Measurements from ENCODE around the gene RYR1.
A peak's percentile ranks its signal among the peaks of the same experiment; 100 is the strongest.
"Not testable (repeated sequence)": the region's sequence is repeated elsewhere in the genome, so short reads cannot be mapped to it uniquely, and the experiment has no call there.

Gene RYR1

DNA sequence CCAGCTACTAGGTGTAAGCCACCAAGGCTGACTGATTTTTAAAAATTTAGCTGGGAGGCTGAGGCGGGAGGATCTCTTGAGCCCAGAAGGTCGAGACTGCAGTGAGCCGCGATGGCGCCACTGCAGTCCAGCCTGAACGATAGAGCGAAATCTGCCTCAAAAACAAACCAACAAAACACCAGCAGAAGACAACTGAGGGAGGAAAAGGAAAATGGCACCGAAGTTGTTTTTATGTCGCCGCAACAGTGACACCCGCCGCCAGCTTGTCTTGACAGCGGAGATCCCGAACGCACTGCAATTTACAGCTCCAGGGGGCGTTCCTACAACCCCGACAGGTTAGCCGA is 30.9 kb upstream of the RYR1 start:
- H3K4me3 ChIP-seq (ENCODE audit: low read length): peak overlapping the region; percentile 90
- peak overlapping the region; percentile 62 for H3K9ac ChIP-seq (ENCODE audit: low read length)
- DNase-seq (ENCODE audit: low read depth): no peak
- peaks cover 14% of the 10 kb centered on the region for H3K27me3 ChIP-seq (replicated peaks; ENCODE audit: control insufficient read depth, insufficient read depth, low read length)
- peaks cover 7% of the 10 kb centered on the region for H3K36me3 ChIP-seq (ENCODE audit: control insufficient read depth, insufficient read depth, low read length, severe bottlenecking)
- no peaks in the 10 kb centered on the region for H3K9me3 ChIP-seq (ENCODE audit: control insufficient read depth, low read length)
- H3K4me1 ChIP-seq (ENCODE audit: control insufficient read depth, insufficient read depth, low read length): peaks cover 2% of the 10 kb centered on the region

DNA sequence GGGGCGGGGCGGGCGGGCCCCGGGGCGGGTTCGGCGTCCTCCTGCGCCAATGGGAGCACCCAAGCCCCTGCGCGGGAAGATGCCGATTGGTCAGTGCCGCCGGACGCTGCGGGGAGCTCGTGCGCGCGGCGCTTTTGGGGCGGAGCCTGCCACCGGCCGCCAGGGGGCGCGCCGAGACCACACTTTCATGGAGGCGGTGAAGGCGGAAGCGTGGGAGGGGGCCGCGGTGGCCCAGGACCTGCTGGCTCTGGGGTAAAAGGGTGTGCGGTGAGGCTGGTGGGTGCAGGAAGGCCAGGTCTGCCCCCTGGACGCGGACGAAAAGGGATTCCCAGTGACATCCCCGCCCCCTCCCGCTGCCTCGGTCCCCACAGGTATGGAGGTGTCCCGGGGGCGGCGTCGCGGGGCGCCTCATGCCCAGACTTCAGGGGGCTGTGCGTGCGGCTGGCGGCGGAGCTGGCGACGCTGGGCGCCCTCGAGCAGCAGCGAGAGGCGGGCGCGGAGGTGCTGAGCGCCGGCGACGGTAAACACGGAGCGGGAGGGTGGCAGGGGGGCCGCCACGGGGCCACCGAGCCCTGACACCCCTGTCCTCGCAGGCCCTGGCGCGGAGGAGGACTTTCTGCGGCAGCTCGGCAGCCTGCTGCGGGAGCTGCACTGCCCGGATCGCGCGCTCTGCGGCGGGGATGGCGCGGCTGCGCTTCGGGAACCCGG is 30.4 kb upstream of the RYR1 start, which contains the start of gene FAM98C:
FAM98C (plus strand) TSS at position 127 of the 708 bp plus-strand sequence; CDS start at position 188, 61 bp downstream.
- peaks cover 2% of the 10 kb centered on the region for H3K4me1 ChIP-seq (ENCODE audit: control insufficient read depth, insufficient read depth, low read length)
- peak; percentile 99 for DNase-seq (ENCODE audit: low read depth)
- peak within 1 kb of the TSS; percentile 90 for H3K4me3 ChIP-seq (ENCODE audit: low read length)
- peak within 1 kb of the TSS; percentile 90 for H3K9ac ChIP-seq (ENCODE audit: low read length)
- peaks cover 7% of the 10 kb centered on the region for H3K36me3 ChIP-seq (ENCODE audit: control insufficient read depth, insufficient read depth, low read length, severe bottlenecking)
- no peaks in the 10 kb centered on the region for H3K9me3 ChIP-seq (ENCODE audit: control insufficient read depth, low read length)
- peaks cover 14% of the 10 kb centered on the region for H3K27me3 ChIP-seq (replicated peaks; ENCODE audit: control insufficient read depth, insufficient read depth, low read length)

DNA sequence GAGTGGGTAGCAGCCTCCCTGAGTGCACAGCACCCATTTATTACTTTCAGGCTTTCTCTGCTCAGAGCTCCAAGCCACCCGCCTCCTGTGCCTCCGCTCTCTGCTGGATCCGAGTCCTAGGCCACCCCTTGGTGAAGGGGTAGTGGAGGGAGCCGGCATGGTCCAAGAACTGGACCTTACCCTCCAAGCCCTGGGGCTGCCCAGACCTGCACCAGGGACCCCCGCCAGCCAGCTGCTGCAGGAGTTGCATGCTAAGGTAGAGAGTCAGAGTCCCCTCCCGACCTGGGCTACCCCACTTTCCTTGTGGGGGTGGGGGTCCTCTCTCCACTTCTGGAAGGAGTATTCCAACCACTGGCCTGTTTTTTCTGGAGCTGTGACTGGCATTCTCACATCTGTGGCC is 28.6 kb upstream of the RYR1 start:
- no peak for DNase-seq (ENCODE audit: low read depth)
- H3K36me3 ChIP-seq (ENCODE audit: control insufficient read depth, insufficient read depth, low read length, severe bottlenecking): peaks cover 7% of the 10 kb centered on the region
- no peaks in the 10 kb centered on the region for H3K9me3 ChIP-seq (ENCODE audit: control insufficient read depth, low read length)
- H3K4me3 ChIP-seq (ENCODE audit: low read length): no peak overlapping the region
- H3K27me3 ChIP-seq (replicated peaks; ENCODE audit: control insufficient read depth, insufficient read depth, low read length): peaks cover 9% of the 10 kb centered on the region
- H3K4me1 ChIP-seq (ENCODE audit: control insufficient read depth, insufficient read depth, low read length): peaks cover 2% of the 10 kb centered on the region
- H3K9ac ChIP-seq (ENCODE audit: low read length): no peak overlapping the region

DNA sequence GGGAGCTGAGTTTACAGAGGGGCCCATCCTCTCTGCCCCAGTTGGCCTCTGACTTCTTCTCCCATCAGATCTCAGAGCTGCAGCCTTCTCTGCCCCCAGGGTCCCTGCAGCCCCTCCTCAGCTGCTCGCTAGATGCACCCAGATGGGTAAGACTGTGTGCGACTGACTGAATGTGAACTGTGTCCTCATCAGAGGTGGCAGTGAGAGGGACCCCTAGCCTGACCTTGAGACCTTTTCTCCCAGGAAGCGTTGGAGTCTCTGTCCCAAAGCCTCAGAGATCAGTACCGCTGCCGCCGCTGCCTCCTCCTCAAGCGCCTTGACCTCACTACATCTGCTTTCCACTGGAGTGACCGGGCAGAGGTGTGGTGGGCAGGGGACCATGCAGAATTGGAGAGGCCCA is 28.2 kb upstream of the RYR1 start:
- Histone ChIP-seq H3K9ac (ENCODE audit: low read length) (no peak overlapping the region), H3K4me3 (ENCODE audit: low read length) (no peak overlapping the region), H3K9me3 (ENCODE audit: control insufficient read depth, low read length) (no peaks in the 10 kb centered on the region), H3K27me3 (replicated peaks; ENCODE audit: control insufficient read depth, insufficient read depth, low read length) (peaks cover 7% of the 10 kb centered on the region), H3K36me3 (ENCODE audit: control insufficient read depth, insufficient read depth, low read length, severe bottlenecking) (peaks cover 7% of the 10 kb centered on the region), H3K4me1 (ENCODE audit: control insufficient read depth, insufficient read depth, low read length) (peaks cover 2% of the 10 kb centered on the region)
- no peak for DNase-seq (ENCODE audit: low read depth)

DNA sequence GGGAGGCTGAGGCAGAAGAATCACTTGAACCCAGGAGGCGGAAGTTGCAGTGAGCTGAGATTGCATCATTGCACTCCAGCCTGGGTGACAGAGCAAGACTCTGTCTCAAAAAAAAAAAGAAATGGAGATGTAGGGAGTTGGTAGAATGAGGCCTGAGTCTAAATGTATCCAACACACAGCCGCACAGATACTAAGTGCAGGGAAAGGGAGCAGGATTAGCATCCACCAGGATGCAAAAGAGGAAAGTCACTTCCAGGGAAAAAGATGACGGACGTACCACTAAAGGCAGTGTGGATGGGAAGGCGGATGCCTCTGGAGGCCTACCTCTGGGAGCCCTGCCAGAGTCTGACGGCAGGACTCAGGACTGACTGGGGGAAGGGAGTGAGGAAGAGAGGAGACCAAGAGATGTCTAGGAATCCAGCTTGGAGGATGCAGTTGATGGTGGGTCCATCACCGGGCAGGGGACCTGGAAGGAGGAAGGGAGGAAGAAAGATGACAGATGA is 23.8 kb upstream of the RYR1 start:
- Histone ChIP-seq H3K27me3 (replicated peaks; ENCODE audit: control insufficient read depth, insufficient read depth, low read length) (peaks cover 2% of the 10 kb centered on the region), H3K9ac (ENCODE audit: low read length) (no peak overlapping the region)
- no peak for DNase-seq (ENCODE audit: low read depth)

DNA sequence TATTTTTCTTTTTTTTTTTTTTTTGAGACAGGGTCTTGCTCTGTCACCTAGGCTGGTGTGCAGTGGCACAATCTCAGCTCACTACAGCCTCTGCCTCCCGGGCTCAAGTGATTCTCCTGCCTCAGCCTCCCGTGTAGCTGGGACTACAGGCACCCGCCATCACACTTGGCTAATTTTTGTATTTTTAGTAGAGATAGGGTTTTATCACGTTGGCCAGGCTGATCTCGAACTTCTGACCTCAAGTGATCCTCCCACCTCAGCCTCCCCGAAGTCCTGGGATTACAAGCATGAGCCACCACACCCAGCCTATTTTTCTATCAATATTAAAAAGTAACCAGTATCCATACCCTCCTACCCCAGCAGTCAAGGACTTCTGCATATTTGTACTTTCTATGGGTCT is 23.1 kb upstream of the RYR1 start:
- not testable (repeated sequence) for H3K9ac ChIP-seq (ENCODE audit: low read length); H3K27me3 ChIP-seq (replicated peaks; ENCODE audit: control insufficient read depth, insufficient read depth, low read length); H3K9me3 ChIP-seq (ENCODE audit: control insufficient read depth, low read length); H3K4me1 ChIP-seq (ENCODE audit: control insufficient read depth, insufficient read depth, low read length); H3K4me3 ChIP-seq (ENCODE audit: low read length); H3K36me3 ChIP-seq (ENCODE audit: control insufficient read depth, insufficient read depth, low read length, severe bottlenecking); DNase-seq (ENCODE audit: low read depth)

More for the DNA sequence above, 23.8 kb upstream of the RYR1 start:
- peaks cover 7% of the 10 kb centered on the region for H3K36me3 ChIP-seq (ENCODE audit: control insufficient read depth, insufficient read depth, low read length, severe bottlenecking)
- no peak overlapping the region for H3K4me3 ChIP-seq (ENCODE audit: low read length)
- H3K9me3 ChIP-seq (ENCODE audit: control insufficient read depth, low read length): no peaks in the 10 kb centered on the region
- H3K4me1 ChIP-seq (ENCODE audit: control insufficient read depth, insufficient read depth, low read length): no peaks in the 10 kb centered on the region

DNA sequence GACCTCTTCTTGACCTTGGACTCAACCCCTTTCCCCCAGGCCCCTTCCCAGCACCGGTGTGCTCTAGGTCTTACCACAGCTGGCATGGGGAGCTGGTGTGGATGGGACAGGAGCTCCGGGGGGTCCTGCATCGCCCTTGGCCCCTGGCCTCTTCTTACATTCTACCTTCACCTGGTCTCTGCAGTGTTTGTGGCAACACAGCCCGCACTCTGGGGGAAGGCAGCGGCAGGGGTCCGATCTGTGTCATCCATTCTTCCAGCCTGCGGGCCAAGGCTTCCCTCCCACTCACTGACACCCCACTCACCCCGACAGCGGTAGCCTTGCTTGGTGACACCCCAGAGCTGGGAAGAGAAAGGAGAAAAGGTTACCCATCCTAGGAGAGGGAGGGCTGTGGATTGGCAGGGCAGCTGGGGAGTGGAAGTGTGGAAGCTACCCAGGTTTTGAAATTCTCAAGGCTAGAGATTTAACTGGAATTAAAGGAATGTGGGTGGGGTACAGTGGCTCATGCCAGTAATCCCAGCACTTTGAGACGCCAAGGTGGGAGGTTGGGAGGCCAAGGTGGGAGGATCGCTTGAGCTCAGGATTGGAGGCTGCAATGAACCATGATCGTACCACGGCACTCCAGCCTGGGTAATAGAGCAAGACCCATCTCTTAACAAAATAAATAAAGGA is 22.3 kb upstream of the RYR1 start:
- Histone ChIP-seq H3K4me1 (ENCODE audit: control insufficient read depth, insufficient read depth, low read length) (no peaks in the 10 kb centered on the region), H3K9ac (ENCODE audit: low read length) (no peak overlapping the region), H3K27me3 (replicated peaks; ENCODE audit: control insufficient read depth, insufficient read depth, low read length) (peaks cover 7% of the 10 kb centered on the region), H3K4me3 (ENCODE audit: low read length) (no peak overlapping the region), H3K36me3 (ENCODE audit: control insufficient read depth, insufficient read depth, low read length, severe bottlenecking) (peaks cover 7% of the 10 kb centered on the region), H3K9me3 (ENCODE audit: control insufficient read depth, low read length) (no peaks in the 10 kb centered on the region)
- no peak for DNase-seq (ENCODE audit: low read depth)

DNA sequence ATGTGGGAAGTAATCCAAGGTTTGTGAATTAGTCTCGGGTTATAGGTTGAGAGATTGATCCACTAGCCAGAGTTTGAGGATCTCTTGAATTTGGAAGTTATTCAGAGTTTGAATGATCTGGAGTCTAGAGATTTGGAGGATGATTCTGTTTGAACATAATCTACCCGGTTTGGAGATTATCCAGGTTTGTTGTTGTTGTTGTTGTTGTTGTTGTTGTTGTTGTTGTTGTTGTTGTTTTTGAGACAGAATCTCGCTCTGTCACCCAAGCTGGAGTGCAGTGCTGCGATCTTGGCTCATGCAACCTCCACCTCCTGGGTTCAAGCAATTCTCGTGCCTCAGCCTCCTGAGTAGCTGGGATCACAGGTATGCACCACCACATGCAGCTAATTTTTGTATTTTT is 21.6 kb upstream of the RYR1 start:
- DNase-seq (ENCODE audit: low read depth); H3K4me3 ChIP-seq (ENCODE audit: low read length); H3K36me3 ChIP-seq (ENCODE audit: control insufficient read depth, insufficient read depth, low read length, severe bottlenecking); H3K9ac ChIP-seq (ENCODE audit: low read length); H3K9me3 ChIP-seq (ENCODE audit: control insufficient read depth, low read length); H3K4me1 ChIP-seq (ENCODE audit: control insufficient read depth, insufficient read depth, low read length): not testable (repeated sequence)
- H3K27me3 ChIP-seq (replicated peaks; ENCODE audit: control insufficient read depth, insufficient read depth, low read length): peaks cover 12% of the 10 kb centered on the region

DNA sequence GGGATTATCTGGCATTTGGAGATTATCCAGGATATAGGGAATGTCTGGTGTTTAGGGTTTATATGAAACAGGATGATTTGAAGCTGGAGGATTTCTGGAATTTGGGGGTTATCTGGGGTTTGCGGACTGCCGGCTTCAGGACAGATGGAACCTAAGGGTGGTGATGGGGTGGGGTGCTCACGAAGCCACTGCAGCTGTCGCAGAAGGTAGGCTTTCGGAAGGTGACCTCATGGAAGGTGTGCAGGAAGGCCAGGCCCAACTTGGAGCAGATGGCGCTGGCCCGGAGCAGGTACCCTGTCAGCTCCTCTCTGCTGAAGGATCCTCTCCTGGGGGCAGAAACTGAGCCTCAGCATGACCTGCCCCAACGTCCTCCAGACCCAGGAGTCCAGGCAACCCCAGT is 21.0 kb upstream of the RYR1 start:
- H3K4me3 ChIP-seq (ENCODE audit: low read length): no peak overlapping the region
- peaks cover 18% of the 10 kb centered on the region for H3K27me3 ChIP-seq (replicated peaks; ENCODE audit: control insufficient read depth, insufficient read depth, low read length)
- H3K36me3 ChIP-seq (ENCODE audit: control insufficient read depth, insufficient read depth, low read length, severe bottlenecking): no peaks in the 10 kb centered on the region
- H3K9me3 ChIP-seq (ENCODE audit: control insufficient read depth, low read length): no peaks in the 10 kb centered on the region
- no peaks in the 10 kb centered on the region for H3K4me1 ChIP-seq (ENCODE audit: control insufficient read depth, insufficient read depth, low read length)
- no peak overlapping the region for H3K9ac ChIP-seq (ENCODE audit: low read length)
- no peak for DNase-seq (ENCODE audit: low read depth)

DNA sequence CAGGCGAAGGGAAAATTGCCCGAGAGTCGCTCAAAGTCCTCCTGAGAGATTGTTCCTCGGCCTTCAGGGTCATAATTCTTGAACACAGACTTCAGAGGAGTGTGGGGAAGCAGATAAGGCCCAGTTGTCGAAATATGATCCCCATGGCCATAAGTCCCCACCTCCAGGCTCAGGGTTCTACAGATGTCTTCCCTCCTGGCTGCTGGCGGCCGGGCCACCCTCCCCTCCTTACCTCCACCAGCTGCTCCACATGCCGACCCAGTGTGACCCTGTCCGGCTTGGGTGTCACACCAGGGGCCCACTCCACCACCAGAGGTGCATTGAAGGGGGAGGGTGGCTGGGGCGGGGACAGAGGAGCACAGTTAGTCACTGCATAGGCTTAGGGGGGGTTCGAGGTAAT is 20.5 kb upstream of the RYR1 start:
- Histone ChIP-seq H3K9me3 (ENCODE audit: control insufficient read depth, low read length) (no peaks in the 10 kb centered on the region), H3K9ac (ENCODE audit: low read length) (no peak overlapping the region), H3K4me1 (ENCODE audit: control insufficient read depth, insufficient read depth, low read length) (no peaks in the 10 kb centered on the region), H3K27me3 (replicated peaks; ENCODE audit: control insufficient read depth, insufficient read depth, low read length) (peaks cover 21% of the 10 kb centered on the region), H3K36me3 (ENCODE audit: control insufficient read depth, insufficient read depth, low read length, severe bottlenecking) (no peaks in the 10 kb centered on the region), H3K4me3 (ENCODE audit: low read length) (no peak overlapping the region)
- DNase-seq (ENCODE audit: low read depth): no peak

DNA sequence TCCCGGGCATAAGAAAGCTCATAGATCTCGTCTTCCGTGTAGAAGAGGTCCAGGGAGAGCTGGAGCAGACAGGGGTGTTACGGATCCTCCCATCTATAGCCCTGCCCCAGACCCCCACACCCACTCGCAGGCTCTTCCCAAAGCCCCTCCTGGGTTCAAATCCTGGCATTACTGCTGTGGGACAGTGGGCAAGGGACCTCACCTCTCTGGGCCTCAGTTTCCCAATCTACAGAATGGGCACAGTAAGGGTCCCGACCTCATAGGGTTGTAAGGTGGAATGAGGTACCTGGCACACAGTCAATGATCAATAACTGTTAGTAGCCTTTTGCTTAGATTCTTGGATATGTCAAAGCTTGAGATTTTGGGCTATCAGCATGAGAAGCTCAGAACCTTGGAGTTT is 20.1 kb upstream of the RYR1 start:
- Histone ChIP-seq H3K4me3 (ENCODE audit: low read length) (no peak overlapping the region), H3K9ac (ENCODE audit: low read length) (no peak overlapping the region), H3K36me3 (ENCODE audit: control insufficient read depth, insufficient read depth, low read length, severe bottlenecking) (no peaks in the 10 kb centered on the region), H3K27me3 (replicated peaks; ENCODE audit: control insufficient read depth, insufficient read depth, low read length) (peaks cover 26% of the 10 kb centered on the region), H3K9me3 (ENCODE audit: control insufficient read depth, low read length) (no peaks in the 10 kb centered on the region), H3K4me1 (ENCODE audit: control insufficient read depth, insufficient read depth, low read length) (no peaks in the 10 kb centered on the region)
- no peak for DNase-seq (ENCODE audit: low read depth)

Measured in adipocyte (in vitro differentiated cells).